Umbilical cord (tissue), 2 donors: ENCODE measurements around the gene CDH11. TPM values are rescaled to one million over a fixed set of nuclear protein-coding genes. Genes with fewer than 3 reads are reported as not detected.

Experiments
- DNase-seq: peaks from one replicate; pipeline ENCODE4 v3.0.0-alpha.2; 2015; ENCODE audit warnings: low spot score
- total RNA-seq: library from RNA; depleted of rRNA; stranded (reverse); fragments of >200 nt; gene quantifications from one replicate; pipeline ENCODE4 v1.2.3, GENCODE V29; 2014; ENCODE audit warnings: low replicate concordance; ENCODE audit not compliant: insufficient read depth

CDH11 gene
- total RNA-seq, 1 donor from 2014 or later: 419 TPM

GRCh38 chr16:65071433-65072311, 50.2 kb downstream of the CDH11 start:
- peak; percentile 45 for DNase-seq

GRCh38 chr16:65070831-65071432, 50.9 kb downstream of the CDH11 start:
- peak; percentile 86 for DNase-seq

- no peak for DNase-seq
These were observed 52.1 kb downstream of the CDH11 start for GRCh38 chr16:65069766-65070165.

GRCh38 chr16:65069065-65069464, 52.8 kb downstream of the CDH11 start:
- DNase-seq: no peak

GRCh38 chr16:65068151-65068740, 53.6 kb downstream of the CDH11 start:
- peak; percentile 33 for DNase-seq

- peak; percentile 84 for DNase-seq
These were observed 55.2 kb downstream of the CDH11 start for GRCh38 chr16:65066651-65067050.

- DNase-seq: no peak
These were observed 56.8 kb downstream of the CDH11 start for GRCh38 chr16:65065031-65065430.

- no peak for DNase-seq
These were observed 57.7 kb downstream of the CDH11 start for GRCh38 chr16:65064131-65064530.

- no peak for DNase-seq
These were observed 58.9 kb downstream of the CDH11 start for GRCh38 chr16:65062736-65063583.

- DNase-seq: no peak
These were observed 59.8 kb downstream of the CDH11 start for GRCh38 chr16:65061935-65062518.

- DNase-seq: no peak
These were observed 60.6 kb downstream of the CDH11 start for GRCh38 chr16:65061263-65061662.

GRCh38 chr16:65059406-65059980, 62.4 kb downstream of the CDH11 start:
- no peak for DNase-seq

GRCh38 chr16:65057184-65057583, 64.7 kb downstream of the CDH11 start:
- DNase-seq: no peak

GRCh38 chr16:65054457-65054856, 67.4 kb downstream of the CDH11 start:
- no peak for DNase-seq

GRCh38 chr16:65049679-65050078, 72.2 kb downstream of the CDH11 start:
- no peak for DNase-seq

- DNase-seq: no peak
These were observed 75.9 kb downstream of the CDH11 start for GRCh38 chr16:65045961-65046360.

- no peak for DNase-seq
These were observed 77.0 kb downstream of the CDH11 start for GRCh38 chr16:65044873-65045272.

- DNase-seq: no peak
These were observed 77.8 kb downstream of the CDH11 start for GRCh38 chr16:65044026-65044425.

- no peak for DNase-seq
These were observed 79.2 kb downstream of the CDH11 start for GRCh38 chr16:65042438-65043365.

GRCh38 chr16:65041667-65042066, 80.2 kb downstream of the CDH11 start:
- no peak for DNase-seq
